ENCODE results near the gene IFI35. TPM values are rescaled to one million over a fixed set of nuclear protein-coding genes. Genes with fewer than 3 reads are reported as not detected.
A peak's percentile ranks its signal among the peaks of the same experiment; 100 is the strongest.

The IFI35 gene
- total RNA-seq, 6 donors from 2014 or later, result 17.8 to 69.0 (median 45.4) TPM

DNA sequence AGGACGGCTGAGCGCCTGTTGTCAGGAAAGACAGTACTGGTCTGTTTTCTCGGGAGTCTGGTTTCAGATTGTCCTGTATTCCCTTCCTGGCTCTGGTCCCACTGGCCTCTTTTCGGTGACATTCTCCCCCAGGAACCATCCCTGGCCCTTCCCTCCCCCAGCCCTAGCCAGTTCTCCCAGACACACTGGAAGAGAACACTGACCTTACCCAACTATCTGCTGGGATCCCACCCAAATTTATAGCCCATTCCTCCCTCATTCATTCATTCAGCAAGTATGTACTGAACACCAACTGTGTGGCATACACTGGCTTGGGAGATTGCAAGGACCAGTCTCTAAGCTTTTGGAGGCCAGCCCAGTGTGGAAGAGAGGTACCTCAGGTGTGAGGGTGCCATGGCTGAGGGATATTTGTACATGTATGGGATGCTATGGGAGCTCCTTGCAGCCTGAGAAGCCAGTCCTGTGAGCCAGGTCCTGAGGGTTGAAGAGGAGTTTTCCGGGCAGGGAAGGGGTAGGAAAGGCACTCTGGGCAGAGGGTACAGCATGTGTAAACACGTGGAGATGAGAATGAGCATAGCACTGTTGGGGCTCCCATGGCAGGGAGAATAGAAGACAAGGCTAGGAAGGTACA lies 23.7 kb downstream of the IFI35 start:
- H3K27me3 ChIP-seq, result no peaks in the 10 kb centered on the region
- peak overlapping the region in 1 of 4 donors; percentile 15 for H3K27ac ChIP-seq
- WGBS, 2 donors, result 73 to 83% methylated on average over 6 of the region's 6 CpGs
- H3K9me3 ChIP-seq, result no peaks in the 10 kb centered on the region
- H3K4me3 ChIP-seq, result no peak overlapping the region
- no peaks in the 10 kb centered on the region for H3K36me3 ChIP-seq
- TF ChIP-seq CTCF (IDR thresholded peaks at IDR 0.05) (no peak), EP300 (IDR thresholded peaks at IDR 0.05) (no peak), POLR2A (IDR thresholded peaks at IDR 0.05) (no peak), POLR2AphosphoS5 (IDR thresholded peaks at IDR 0.05) (no peak)
- ATAC-seq (ENCODE audit: low FRiP score in 2 of 2), result no peak
- no peak for DNase-seq
- peaks cover 0 to 3% (median 0%) of the 10 kb centered on the region in 4 donors for H3K4me1 ChIP-seq

GRCh38 chr17:43031666-43032065 lies 25.1 kb downstream of the IFI35 start:
- no peak overlapping the region for H3K4me3 ChIP-seq
- H3K4me1 ChIP-seq, result no peaks in the 10 kb centered on the region
- H3K27ac ChIP-seq, result no peak overlapping the region
- TF ChIP-seq POLR2AphosphoS5 (IDR thresholded peaks at IDR 0.05) (no peak), EP300 (IDR thresholded peaks at IDR 0.05) (no peak), POLR2A (IDR thresholded peaks at IDR 0.05) (no peak), CTCF (IDR thresholded peaks at IDR 0.05) (no peak)
- no peaks in the 10 kb centered on the region for H3K9me3 ChIP-seq
- no peaks in the 10 kb centered on the region for H3K27me3 ChIP-seq
- no peak for DNase-seq
- WGBS, 2 donors, result 81% methylated on average over 3 of the region's 3 CpGs
- H3K36me3 ChIP-seq, result no peaks in the 10 kb centered on the region
- ATAC-seq (ENCODE audit: low FRiP score in 2 of 2), result no peak

DNA sequence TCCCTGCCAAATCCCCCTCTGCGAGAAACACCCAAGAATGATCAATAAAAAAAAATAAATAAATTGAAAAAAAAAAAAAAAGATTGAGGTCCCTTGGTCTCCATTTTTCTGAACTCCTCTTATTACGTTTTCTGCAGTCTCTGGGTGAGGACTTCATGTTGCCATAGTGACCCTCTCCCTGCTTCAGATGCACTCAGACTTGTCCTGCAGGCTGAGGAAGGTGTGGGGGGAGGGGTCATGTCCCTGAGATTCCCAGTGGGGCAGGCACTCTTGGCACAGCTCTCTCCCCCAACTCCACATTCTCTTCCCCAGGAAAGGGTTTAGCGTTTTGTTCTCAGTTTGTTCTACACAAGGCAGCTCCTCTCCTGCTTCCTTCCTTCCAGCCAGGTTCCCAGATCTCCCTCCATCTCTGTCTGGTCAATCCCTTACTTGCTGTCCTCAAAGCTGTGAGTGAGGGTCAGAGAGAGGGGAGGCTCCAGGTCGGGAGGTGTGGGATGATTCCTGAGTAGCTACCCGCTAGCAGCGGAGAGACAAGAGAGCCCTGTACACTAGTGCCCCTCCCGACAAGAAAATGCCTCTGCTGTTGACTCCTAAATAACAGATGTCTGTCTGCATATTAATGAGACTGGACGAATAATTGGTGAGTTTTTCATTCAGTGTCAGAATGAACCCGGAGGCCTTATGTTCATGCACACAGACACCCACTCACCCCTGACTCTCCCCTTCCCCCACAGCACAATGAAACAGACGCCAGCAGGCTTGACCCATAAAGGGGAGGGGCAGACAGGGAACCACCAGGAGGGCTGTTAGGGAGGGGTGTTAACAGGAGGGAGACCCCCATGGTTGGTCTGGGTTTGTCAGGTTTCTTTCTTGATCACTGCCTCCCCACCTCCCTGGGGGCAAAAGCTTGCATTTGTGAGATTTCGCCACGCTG lies 27.6 kb downstream of the IFI35 start:
- no peak for DNase-seq
- Histone ChIP-seq H3K27me3 (no peaks in the 10 kb centered on the region), H3K9me3 (no peaks in the 10 kb centered on the region), H3K4me3 (no peak overlapping the region), H3K27ac (no peak overlapping the region), H3K4me1 (no peaks in the 10 kb centered on the region), H3K36me3 (no peaks in the 10 kb centered on the region)
- WGBS, 2 donors, result 54 to 56% methylated on average over 12 of the region's 12 CpGs
- no peak for ATAC-seq (ENCODE audit: low FRiP score in 2 of 2)
- TF ChIP-seq POLR2AphosphoS5 (IDR thresholded peaks at IDR 0.05), result no peak

- 98 to 100% methylated on average over 1 to 3 of the region's 3 CpGs for WGBS, 2 donors
- Histone ChIP-seq H3K4me1 (no peaks in the 10 kb centered on the region), H3K9me3 (no peaks in the 10 kb centered on the region), H3K27me3 (no peaks in the 10 kb centered on the region), H3K27ac (no peak overlapping the region), H3K36me3 (no peaks in the 10 kb centered on the region), H3K4me3 (no peak overlapping the region)
- ATAC-seq (ENCODE audit: low FRiP score in 2 of 2), result no peak
- DNase-seq, result no peak
- TF ChIP-seq CTCF (IDR thresholded peaks at IDR 0.05) (no peak), POLR2A (IDR thresholded peaks at IDR 0.05) (no peak), EP300 (IDR thresholded peaks at IDR 0.05) (no peak), POLR2AphosphoS5 (IDR thresholded peaks at IDR 0.05) (no peak)
Observed at GRCh38 chr17:43034894-43035293, 28.3 kb downstream of the IFI35 start.

GRCh38 chr17:43039646-43040045 lies 33.1 kb downstream of the IFI35 start:
- WGBS, 2 donors, result 98 to 100% methylated on average over 2 of the region's 2 CpGs
- Histone ChIP-seq H3K27me3 (no peaks in the 10 kb centered on the region), H3K27ac (no peak overlapping the region), H3K36me3 (no peaks in the 10 kb centered on the region), H3K4me1 (no peaks in the 10 kb centered on the region), H3K9me3 (no peaks in the 10 kb centered on the region), H3K4me3 (no peak overlapping the region)
- DNase-seq, result no peak
- no peak for TF ChIP-seq POLR2AphosphoS5 (IDR thresholded peaks at IDR 0.05)
- TF ChIP-seq EP300 (IDR thresholded peaks at IDR 0.05), result no peak
- TF ChIP-seq POLR2A (IDR thresholded peaks at IDR 0.05), result no peak
- no peak for TF ChIP-seq CTCF (IDR thresholded peaks at IDR 0.05)
- no peak for ATAC-seq (ENCODE audit: low FRiP score in 2 of 2)

Measured in upper lobe of left lung (tissue), 6 donors.